Measurements from ENCODE around the gene CFAP46. TPM values are rescaled to one million over a fixed set of nuclear protein-coding genes. Genes with fewer than 3 reads are reported as not detected.
"Not testable (repeated sequence)": the region's sequence is repeated elsewhere in the genome, so short reads cannot be mapped to it uniquely, and the experiment has no call there.

The CFAP46 gene
- total and polyA plus RNA-seq, 4 donors = 3.1 to 18.8 (median 7.1) TPM

GRCh38 chr10:132899054-132899750 is 43.2 kb downstream of the CFAP46 start:
- Histone ChIP-seq H3K4me1 (ENCODE audit: control insufficient read depth in 5 of 5, insufficient read depth in 5 of 5, low read length in 5 of 5) (no peaks in the 10 kb centered on the region), H3K27ac (ENCODE audit: low read depth in 1 of 2, low read length in 1 of 2) (no peak overlapping the region), H3K27me3 (ENCODE audit: control insufficient read depth in 3 of 3, insufficient read depth in 3 of 3, low read length in 2 of 3) (peaks cover 0 to 3% (median 0%) of the 10 kb centered on the region in 3 donors), H3K9ac (ENCODE audit: insufficient read depth in 1 of 2, low read length in 2 of 2) (no peak overlapping the region), H3K9me3 (ENCODE audit: control insufficient read depth in 4 of 4, insufficient read depth in 3 of 4, low read length in 3 of 4) (peaks cover 0 to 10% (median 0%) of the 10 kb centered on the region in 4 donors), H3K36me3 (ENCODE audit: control insufficient read depth in 4 of 4, insufficient read depth in 4 of 4, low read length in 4 of 4) (no peaks in the 10 kb centered on the region), H3K4me3 (no peak overlapping the region)
- 92 to 94% methylated on average over 29 to 30 of the region's 30 CpGs for WGBS, 2 donors
- ATAC-seq (ENCODE audit: insufficient read depth, low FRiP score) = no peak
- TF ChIP-seq, protein P1, sequence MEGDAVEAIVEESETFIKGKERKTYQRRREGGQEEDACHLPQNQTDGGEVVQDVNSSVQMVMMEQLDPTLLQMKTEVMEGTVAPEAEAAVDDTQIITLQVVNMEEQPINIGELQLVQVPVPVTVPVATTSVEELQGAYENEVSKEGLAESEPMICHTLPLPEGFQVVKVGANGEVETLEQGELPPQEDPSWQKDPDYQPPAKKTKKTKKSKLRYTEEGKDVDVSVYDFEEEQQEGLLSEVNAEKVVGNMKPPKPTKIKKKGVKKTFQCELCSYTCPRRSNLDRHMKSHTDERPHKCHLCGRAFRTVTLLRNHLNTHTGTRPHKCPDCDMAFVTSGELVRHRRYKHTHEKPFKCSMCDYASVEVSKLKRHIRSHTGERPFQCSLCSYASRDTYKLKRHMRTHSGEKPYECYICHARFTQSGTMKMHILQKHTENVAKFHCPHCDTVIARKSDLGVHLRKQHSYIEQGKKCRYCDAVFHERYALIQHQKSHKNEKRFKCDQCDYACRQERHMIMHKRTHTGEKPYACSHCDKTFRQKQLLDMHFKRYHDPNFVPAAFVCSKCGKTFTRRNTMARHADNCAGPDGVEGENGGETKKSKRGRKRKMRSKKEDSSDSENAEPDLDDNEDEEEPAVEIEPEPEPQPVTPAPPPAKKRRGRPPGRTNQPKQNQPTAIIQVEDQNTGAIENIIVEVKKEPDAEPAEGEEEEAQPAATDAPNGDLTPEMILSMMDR (IDR thresholded peaks at IDR 0.05; ENCODE audit: control extremely low read depth, extremely low read depth) = no peak
- no peak for DNase-seq

- WGBS, 2 donors = 86 to 91% methylated on average over 12 of the region's 12 CpGs
- ATAC-seq (ENCODE audit: insufficient read depth, low FRiP score) = no peak
- peaks cover 0 to 7% (median 0%) of the 10 kb centered on the region in 3 donors for H3K27me3 ChIP-seq (ENCODE audit: control insufficient read depth in 3 of 3, insufficient read depth in 3 of 3, low read length in 2 of 3)
- DNase-seq = no peak
- H3K27ac ChIP-seq (ENCODE audit: low read depth in 1 of 2, low read length in 1 of 2) = no peak overlapping the region
- no peak overlapping the region for H3K4me3 ChIP-seq
- H3K9ac ChIP-seq (ENCODE audit: insufficient read depth in 1 of 2, low read length in 2 of 2) = no peak overlapping the region
- H3K9me3 ChIP-seq (ENCODE audit: control insufficient read depth in 4 of 4, insufficient read depth in 3 of 4, low read length in 3 of 4) = peaks cover 0 to 8% (median 0%) of the 10 kb centered on the region in 4 donors
- no peaks in the 10 kb centered on the region for H3K4me1 ChIP-seq (ENCODE audit: control insufficient read depth in 5 of 5, insufficient read depth in 5 of 5, low read length in 5 of 5)
- no peaks in the 10 kb centered on the region for H3K36me3 ChIP-seq (ENCODE audit: control insufficient read depth in 4 of 4, insufficient read depth in 4 of 4, low read length in 4 of 4)
- TF ChIP-seq, protein P1 (IDR thresholded peaks at IDR 0.05; ENCODE audit: control extremely low read depth, extremely low read depth) = no peak
Measured at GRCh38 chr10:132898391-132899053, 43.8 kb downstream of the CFAP46 start.

DNA sequence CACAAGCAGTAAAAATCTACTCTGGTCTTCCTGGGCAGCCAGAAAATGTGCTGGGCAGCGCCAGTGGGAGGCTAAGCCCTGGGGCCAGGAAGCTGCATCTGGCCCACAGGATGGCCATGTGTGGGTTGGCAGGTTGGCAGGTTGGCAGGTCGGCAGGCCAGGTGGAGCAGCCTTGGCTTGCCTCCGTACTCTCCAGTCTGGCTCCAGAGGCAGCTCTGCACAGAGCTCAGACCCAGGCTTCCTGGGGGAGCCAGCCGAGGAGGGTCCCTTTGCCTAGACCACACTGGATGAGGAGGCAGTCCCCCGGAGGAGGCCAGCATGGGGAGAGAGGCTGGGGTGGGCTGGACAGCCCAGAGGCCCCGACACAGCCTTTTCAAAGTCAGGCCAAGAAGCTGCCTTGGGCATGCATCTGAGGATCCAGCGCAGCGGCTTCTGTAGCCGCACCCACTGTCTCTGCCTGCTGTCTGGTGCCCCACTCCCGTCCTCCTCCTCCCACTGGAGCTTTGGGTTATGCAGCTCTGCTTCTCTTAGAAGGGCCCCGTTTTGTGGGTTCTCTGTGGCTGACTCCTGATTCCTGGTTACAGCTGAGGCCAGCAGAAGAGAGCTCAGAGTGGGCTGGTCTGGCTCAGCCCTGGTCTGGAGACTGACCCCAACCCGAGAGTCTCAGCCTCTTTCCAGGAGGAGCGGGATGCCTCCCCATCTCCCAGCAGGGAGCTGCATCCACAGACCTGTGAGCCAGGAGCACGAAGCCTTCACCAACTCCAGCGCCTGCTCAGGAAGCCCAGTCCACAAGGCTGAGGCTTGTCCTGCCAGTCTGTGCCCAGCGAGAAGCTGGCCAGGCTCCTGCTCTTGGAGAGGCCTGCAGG is 44.6 kb downstream of the CFAP46 start:
- Histone ChIP-seq H3K27me3 (ENCODE audit: control insufficient read depth in 3 of 3, insufficient read depth in 3 of 3, low read length in 2 of 3) (peaks cover 0 to 7% (median 0%) of the 10 kb centered on the region in 3 donors), H3K9me3 (ENCODE audit: control insufficient read depth in 4 of 4, insufficient read depth in 3 of 4, low read length in 3 of 4) (peaks cover 0 to 8% (median 0%) of the 10 kb centered on the region in 4 donors), H3K36me3 (ENCODE audit: control insufficient read depth in 4 of 4, insufficient read depth in 4 of 4, low read length in 4 of 4) (no peaks in the 10 kb centered on the region), H3K4me1 (ENCODE audit: control insufficient read depth in 5 of 5, insufficient read depth in 5 of 5, low read length in 5 of 5) (no peaks in the 10 kb centered on the region), H3K27ac (ENCODE audit: low read depth in 1 of 2, low read length in 1 of 2) (no peak overlapping the region), H3K9ac (ENCODE audit: insufficient read depth in 1 of 2, low read length in 2 of 2) (no peak overlapping the region), H3K4me3 (no peak overlapping the region)
- ATAC-seq (ENCODE audit: insufficient read depth, low FRiP score) = no peak
- TF ChIP-seq, protein P1 (IDR thresholded peaks at IDR 0.05; ENCODE audit: control extremely low read depth, extremely low read depth) = no peak
- 81 to 84% methylated on average over 16 of the region's 16 CpGs for WGBS, 2 donors
- no peak for DNase-seq

- not testable (repeated sequence) for H3K4me1 ChIP-seq (ENCODE audit: control insufficient read depth in 5 of 5, insufficient read depth in 5 of 5, low read length in 5 of 5); H3K4me3 ChIP-seq; H3K9ac ChIP-seq (ENCODE audit: insufficient read depth in 1 of 2, low read length in 2 of 2); H3K36me3 ChIP-seq (ENCODE audit: control insufficient read depth in 4 of 4, insufficient read depth in 4 of 4, low read length in 4 of 4); H3K27ac ChIP-seq (ENCODE audit: low read depth in 1 of 2, low read length in 1 of 2); H3K27me3 ChIP-seq (ENCODE audit: control insufficient read depth in 3 of 3, insufficient read depth in 3 of 3, low read length in 2 of 3); H3K9me3 ChIP-seq (ENCODE audit: control insufficient read depth in 4 of 4, insufficient read depth in 3 of 4, low read length in 3 of 4); ATAC-seq (ENCODE audit: insufficient read depth, low FRiP score)
- DNase-seq = peak in 1 of 3 donors; percentile 15
- WGBS, 2 donors = 43 to 47% methylated on average over 6 of the region's 6 CpGs
Measured at GRCh38 chr10:132893786-132894185, 48.6 kb downstream of the CFAP46 start.

Data from lung (tissue), 12 donors.